HG03439 (cell line): Measurements from ENCODE around the gene LRRTM1.

Experiments used
- ATAC-seq: cut with Tn5 transposase; IDR thresholded peaks from one replicate; pipeline ENCODE4 v1.9.1; 2021; ENCODE audit warnings: mild to moderate bottlenecking, moderate library complexity; ENCODE audit not compliant: unreplicated experiment

Gene LRRTM1

GRCh38 chr2:80303909-80304837 lies at the start of gene LRRTM1:
TSS of gene LRRTM1 (minus strand) at chr2:80304752. CDS start at chr2:80303819, 933 bp downstream.
- no peak for ATAC-seq

- ATAC-seq = no peak
These were observed 46.7 kb upstream of the LRRTM1 start for GRCh38 chr2:80351231-80351630.

- ATAC-seq = no peak
These were observed 44.4 kb upstream of the LRRTM1 start for GRCh38 chr2:80348953-80349352.

DNA sequence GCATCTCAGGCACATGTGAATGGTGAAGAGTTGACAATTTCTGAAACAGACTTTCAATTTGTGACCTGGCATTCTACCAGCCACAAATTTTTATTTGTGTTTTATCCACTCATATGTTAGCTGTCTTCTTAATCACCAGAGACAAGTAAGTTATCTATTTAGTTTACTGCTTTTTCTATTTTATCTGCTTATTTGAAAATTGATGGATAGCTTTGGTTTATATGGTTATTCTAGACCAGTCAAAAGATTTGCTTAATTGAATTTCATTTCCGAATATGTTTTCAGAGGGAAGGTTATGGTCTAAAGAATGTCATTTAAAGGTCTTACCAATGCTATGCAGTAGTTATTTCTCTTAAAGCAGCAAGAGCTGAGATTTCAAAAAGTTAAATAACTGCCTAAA lies 43.5 kb upstream of the LRRTM1 start:
- ATAC-seq = no peak

DNA sequence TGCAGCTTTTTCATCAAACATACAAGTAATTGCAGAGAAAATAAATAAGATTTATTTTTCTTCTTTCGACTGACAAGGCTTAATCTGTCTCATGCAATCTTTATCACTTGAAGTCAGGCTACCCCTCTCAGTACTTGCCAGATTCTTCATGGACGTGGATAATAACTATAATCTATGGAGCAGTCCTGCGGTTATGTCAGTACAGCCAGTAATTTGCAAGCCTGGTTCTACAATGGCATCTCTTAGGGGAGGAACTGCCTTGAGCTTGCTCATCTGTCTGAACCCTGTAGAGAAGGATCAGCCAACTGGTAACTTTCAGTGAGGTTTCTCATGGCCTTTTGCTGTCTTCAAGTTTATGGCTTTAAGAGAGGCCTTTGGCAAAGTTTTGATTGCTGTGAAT lies 35.5 kb upstream of the LRRTM1 start:
- no peak for ATAC-seq

DNA sequence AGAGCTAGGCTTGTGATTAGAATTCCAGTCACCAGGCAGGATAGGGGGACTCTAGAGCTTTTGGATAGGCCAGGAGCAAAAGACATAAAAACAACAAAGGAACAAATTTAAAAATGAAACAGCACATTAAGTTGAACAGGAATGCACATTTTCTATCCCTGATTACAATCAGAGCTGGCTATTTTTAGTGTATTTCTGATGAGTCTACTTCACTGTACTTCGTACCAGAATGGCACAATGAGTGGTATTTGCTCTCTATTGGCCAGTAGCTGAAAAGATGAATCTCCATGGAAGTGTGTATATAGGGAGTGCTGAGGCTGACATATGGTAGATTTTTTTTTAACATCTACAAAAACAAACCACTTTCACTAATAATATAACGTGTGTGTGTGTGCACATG lies 34.2 kb upstream of the LRRTM1 start:
- no peak for ATAC-seq

DNA sequence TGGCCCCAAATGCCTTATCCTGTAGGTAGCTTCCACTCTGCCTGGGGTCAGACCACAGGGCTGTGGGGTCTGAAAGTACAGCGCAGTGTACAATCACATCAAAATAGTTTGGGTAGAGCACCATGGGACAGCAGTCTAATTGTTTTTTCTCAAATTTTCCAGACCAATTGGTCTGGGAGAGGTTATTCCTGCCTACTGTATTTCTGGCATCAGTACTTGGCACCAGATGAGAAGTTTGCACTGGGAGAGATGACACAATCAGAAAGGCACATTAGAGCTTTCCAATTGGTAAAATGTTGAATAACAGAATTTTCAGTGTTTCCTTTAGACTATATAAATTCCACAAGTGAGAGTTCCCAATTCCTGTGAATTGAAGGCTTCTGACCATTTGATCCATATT lies 30.9 kb upstream of the LRRTM1 start:
- ATAC-seq = no peak

DNA sequence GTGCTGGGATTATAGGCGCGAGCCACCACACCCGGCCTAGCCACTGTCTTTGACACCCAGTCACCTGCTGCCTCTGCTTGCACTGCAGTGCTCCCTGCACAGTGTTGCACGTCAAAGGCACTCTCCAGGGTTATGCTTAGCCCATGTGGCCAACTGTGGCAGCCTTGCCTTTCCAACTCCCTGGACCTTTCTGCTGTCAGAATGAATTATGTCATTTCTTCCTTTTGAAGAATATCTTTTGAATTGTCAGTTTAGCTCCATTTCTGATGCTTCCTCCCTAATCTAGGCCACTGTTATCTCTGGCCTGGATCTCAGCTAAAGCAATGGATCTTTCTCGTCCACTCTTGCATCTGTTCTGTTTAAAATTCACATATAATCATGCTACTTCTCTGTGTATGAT lies 29.3 kb upstream of the LRRTM1 start:
- ATAC-seq = no peak

DNA sequence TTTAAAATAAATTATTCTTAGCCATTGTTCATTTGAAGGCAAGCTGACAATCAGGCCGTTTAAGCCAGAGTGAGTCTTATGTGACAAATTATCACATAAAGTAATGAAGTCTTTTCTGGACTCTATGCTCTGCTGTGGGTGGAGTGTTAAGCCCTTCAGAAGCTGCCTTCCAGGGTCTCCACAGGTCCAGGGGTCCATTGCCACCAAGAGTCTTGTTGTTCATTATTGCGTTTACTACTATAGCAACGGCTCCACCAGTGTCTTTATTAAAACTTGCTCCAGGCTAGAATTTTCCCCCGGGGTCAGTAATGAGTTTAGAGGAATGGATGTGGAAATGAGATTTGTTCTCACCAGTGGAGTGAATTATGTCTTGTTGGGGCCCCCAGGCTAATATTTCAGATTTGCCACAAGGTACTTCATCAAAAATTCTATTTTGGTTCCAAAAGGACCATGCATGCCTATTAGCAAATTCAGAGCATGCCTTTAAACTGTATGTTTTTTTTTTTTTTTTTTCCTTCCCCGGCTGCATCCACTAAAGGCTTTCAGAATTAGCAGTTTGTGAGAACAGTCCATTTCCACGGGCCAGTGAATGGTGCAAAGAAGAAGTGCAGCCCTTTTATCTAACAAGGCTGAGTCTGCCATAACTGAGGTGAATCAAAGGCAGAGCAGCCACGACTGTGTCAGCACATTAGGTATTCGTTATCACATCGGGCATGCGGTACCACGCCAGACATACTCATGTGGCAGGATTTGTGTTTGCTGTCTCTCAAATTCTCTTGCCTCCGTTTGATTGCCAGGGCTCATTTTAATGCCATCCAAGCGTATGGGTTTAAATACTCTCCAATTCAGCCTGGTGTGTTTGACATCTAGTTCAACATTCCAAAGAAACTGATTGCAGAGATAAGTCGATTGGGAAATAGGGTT lies 26.2 kb upstream of the LRRTM1 start:
- no peak for ATAC-seq

DNA sequence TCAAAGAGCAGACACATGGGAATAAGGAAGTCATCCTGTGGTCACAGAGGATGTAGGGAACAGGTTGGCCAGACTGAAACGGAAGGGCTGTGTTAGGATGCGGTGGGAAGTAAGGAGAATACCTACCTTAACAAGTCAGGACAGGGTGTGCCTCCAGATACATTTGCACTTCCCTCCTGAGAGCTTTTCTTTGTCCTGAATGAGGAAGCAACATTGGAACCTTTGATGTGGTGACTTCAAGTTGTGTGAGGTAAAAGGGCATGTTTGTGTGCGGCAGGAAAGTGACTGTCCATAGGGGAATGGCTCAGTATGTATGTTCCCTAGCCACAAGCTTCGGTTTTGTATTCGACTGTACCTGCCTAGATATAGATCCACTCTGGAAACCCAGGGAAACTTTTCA lies 24.9 kb upstream of the LRRTM1 start:
- no peak for ATAC-seq

- no peak for ATAC-seq
These were observed 23.6 kb upstream of the LRRTM1 start for GRCh38 chr2:80328159-80328571.

DNA sequence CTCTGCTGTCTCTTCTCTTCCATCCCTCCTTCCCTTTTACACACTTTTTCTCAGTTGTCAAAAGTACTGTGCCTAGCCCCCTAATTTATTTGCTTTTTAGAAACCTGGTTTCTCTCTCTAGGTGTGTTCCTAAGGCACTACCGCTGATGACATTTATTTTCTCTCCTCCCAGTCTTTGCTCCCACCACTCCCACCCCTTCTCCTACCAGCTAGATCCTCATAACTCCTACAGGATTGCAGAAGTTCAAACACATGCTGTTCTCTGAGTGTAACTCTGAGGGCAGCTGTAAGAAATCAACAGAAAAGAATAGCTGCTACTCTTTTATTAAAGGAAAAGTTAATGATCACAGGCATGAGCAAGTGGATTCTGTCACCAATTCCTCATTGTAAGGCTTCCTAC lies 22.3 kb upstream of the LRRTM1 start:
- ATAC-seq = no peak

DNA sequence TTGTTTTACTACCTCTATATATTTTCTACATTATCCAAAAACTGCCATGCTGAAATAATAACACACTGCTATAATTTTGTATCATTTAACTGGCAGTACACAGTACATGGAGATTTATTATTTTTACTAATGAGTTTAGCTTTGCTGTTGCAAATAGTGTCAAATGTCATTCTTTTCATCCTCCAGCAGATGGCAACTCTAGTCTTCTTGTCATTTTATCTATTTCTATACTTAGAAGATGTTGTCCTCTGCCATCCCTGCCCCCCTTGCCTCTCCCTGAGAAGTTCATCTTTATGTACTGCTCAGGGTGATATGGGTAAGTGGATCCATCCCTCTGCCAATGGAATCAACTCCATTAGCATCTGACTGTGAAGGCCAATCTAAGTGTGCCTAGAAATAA lies 21.7 kb upstream of the LRRTM1 start:
- ATAC-seq = no peak

DNA sequence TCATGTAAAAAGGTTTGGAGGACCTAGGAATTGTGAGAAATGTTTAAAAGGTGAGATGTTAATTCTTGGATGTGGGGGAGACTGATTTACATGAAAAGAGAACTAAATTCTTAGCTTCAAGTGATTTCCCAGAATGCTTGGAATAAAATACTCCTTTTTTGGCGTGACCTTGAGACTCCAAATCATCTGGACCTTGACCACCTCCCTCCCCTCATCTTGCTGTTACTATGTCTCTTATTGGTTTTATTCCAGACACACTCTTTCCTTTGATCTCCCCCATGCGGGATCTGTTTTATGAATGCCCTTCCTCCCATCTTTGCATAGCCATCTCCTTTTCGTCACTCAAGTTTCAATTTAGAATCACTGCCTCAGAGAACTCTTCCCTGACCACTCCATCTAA lies 20.0 kb upstream of the LRRTM1 start:
- ATAC-seq = no peak

- ATAC-seq = no peak
These were observed 19.1 kb upstream of the LRRTM1 start for GRCh38 chr2:80323610-80324009.

DNA sequence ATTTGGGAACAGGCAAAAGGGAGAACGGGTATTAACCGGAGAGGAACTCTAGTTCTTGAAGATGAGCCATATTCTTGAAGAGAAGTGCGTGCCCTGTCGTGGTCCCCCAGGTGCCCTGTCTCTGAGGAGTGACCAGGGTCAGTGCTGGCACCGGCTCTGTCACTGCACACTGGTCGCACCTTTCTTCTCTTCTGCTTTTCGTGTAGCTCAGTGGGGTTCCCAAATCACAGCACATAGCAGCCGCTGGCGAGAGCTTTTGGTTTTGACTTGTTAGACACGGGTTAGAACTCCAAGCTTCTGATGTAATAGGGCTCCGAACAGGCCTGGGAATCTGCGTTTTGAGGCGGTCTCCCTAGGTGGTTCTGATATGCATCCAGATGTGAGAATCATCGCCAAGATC lies 18.4 kb upstream of the LRRTM1 start:
- ATAC-seq = no peak

GRCh38 chr2:80322311-80322920 lies 17.9 kb upstream of the LRRTM1 start:
- no peak for ATAC-seq

DNA sequence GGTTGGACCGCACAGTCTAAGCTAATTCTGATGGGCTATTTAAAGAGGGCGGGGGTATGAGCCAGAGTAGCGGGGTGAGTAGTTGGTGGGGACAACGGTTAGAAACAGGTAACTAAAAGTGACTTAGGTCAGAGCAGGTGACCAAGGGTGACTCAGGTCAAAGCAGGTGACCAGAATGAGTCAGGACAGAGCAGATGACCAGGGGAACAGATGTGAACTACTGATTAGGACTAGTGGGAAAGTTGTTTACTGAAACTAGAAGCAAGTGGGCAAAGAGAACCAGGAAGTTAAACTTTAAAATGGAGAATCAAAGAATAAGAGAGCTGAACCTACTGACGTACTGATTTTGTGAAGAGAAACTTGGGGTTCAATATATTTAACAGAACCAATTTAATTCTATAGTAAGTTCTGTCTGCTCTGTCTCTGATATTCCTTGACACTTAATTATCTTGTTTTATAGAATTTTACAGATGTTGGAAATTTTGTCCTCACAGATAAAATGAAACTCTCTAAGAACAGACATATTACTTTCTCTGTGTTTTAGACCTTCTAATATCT lies 7.8 kb upstream of the LRRTM1 start:
- ATAC-seq = no peak

DNA sequence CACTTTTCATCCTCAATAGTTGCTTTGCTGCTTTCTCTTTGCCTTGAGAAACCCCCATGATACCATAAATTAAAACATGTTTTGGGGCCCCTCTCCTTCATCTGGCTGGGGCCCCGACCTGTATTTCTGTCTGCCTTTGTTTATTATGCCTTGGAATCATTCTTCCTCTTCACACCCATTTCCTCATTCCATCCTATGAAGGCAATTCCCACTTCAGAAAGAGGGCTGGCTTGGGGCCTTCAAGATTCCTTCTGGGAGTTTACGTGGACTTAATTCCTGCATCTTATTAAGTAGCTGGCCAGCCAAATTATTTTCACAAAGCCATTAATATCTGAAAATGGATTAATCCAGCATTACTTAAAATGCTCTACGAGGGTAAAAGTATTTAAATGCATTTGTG lies 6.8 kb upstream of the LRRTM1 start:
- no peak for ATAC-seq

DNA sequence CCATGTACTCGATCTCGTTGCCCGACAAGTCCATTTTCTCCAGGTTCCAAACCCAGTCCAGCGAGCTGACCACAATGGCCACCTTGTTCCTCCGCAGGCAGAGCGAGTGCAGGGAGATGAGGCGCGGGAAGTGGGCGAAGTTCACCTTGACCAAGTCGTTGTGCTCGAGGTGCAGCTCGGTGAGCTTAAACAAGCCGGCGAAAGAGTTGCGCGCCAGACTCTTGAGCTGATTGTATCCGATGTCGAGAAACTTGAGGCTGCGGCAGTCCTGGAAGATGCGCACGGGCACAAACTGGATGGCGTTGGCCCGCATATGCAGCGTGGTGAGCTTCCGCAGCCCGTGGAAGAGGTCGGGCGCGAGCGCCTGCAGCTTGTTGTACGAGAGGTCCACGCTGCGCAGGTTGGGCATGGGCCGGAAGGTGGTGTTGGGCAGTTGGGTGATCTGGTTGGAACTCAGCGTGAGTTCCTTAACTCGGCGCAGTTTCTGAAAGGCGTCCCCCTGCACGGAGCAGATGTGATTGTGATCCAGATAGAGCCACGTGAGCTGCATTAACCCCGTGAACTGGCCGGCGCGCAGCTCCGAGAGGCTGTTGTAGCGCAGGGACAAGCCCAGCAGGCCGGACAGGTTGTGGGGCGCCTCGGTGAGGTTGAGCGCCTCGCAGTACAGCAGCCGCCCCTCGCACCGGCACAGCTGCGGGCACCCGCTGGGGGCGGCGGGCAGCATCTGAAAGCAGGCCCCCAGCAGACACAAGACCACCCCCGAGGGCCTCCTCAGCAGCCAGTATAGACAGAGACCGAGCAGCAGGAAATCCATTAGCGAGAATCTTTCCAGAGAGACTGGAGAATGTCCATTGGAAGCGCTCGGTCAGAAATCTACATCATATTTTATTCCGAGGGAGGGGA lies 1.3 kb downstream of the LRRTM1 start:
- no peak for ATAC-seq
